Coronary artery (tissue), 2 donors: ENCODE data around the gene SAMD5.

Experiments
- DNase-seq: peaks from one replicate; pipeline ENCODE4 v3.0.0-alpha.2; 2017; ENCODE audit warnings: low spot score
- H3K27ac ChIP-seq, 2 donors: fragments of 200-600 bp; sonication (generic); one replicate each; pipeline ENCODE4 v1.5.1; 2016 to 2019
- H3K4me3 ChIP-seq: fragments of 200-600 bp; sonication (generic); 2 replicates; pipeline ENCODE4 v1.5.1; 2016; ENCODE audit warnings: mild to moderate bottlenecking, moderate library complexity
- TF ChIP-seq, protein P1 (sequence below): fragments of 200-600 bp; sonication (generic); IDR thresholded peaks from one replicate; pipeline ENCODE4 v1.5.1; 2019; ENCODE audit warnings: antibody characterized with exemption

The SAMD5 gene

DNA sequence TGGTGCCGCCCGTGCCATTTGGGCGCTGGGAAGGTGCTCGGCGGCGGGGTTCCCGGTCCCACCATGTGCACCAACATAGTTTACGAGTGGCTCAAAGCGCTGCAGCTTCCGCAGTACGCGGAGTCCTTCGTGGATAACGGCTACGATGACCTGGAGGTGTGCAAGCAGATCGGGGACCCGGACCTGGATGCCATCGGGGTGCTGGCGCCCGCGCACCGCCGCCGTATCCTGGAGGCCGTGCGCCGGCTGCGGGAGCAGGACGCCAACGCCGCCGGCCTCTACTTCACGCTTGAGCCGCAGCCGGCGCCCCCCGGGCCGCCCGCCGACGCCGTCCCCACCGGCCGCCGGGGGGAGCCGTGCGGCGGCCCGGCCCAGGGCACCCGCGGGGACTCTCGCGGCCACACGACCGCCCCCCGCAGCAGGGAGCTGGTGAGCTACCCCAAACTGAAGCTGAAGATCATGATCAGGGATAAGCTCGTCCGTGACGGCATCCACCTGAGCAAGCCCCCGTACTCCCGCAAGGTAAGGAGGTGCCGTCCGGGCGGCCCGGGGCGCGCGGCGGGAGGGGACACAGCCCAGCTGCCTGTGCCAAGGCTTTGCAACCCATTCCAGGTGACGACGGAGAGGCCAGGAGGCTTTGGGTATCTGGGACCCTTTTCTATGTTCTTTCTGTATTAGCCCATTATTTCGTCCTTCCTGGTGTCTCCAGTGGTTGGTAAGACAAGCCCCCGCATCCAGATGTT is 547 bp downstream of the SAMD5 start:
- TF ChIP-seq, protein P1, sequence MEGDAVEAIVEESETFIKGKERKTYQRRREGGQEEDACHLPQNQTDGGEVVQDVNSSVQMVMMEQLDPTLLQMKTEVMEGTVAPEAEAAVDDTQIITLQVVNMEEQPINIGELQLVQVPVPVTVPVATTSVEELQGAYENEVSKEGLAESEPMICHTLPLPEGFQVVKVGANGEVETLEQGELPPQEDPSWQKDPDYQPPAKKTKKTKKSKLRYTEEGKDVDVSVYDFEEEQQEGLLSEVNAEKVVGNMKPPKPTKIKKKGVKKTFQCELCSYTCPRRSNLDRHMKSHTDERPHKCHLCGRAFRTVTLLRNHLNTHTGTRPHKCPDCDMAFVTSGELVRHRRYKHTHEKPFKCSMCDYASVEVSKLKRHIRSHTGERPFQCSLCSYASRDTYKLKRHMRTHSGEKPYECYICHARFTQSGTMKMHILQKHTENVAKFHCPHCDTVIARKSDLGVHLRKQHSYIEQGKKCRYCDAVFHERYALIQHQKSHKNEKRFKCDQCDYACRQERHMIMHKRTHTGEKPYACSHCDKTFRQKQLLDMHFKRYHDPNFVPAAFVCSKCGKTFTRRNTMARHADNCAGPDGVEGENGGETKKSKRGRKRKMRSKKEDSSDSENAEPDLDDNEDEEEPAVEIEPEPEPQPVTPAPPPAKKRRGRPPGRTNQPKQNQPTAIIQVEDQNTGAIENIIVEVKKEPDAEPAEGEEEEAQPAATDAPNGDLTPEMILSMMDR = no peak
- H3K27ac ChIP-seq = peak overlapping the region; percentile 6 to 66
- H3K4me3 ChIP-seq = peak overlapping the region; percentile 85
- DNase-seq = no peak

DNA sequence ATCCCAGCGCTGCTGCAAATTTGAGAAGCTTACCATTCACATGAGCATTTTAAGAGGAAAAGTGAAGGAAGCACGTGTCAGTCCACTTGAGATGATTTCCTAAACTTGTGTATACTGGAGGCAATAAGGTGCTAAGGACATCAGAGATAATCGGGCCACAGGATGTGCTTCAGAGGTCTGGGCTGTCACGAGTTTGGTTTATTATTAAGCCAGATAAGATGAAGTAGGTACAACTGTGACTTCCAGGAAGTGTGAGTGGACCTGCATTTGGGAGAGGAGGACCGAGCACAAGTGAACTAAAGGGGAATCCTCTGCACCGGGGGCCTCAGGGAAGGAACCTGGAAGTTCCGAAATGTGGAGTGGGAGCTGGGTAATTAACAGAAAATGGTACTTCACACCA is 1.4 kb downstream of the SAMD5 start:
- Histone ChIP-seq H3K4me3 (peak overlapping the region; percentile 85), H3K27ac (no peak overlapping the region)
- TF ChIP-seq, protein P1 = no peak
- DNase-seq = no peak

DNA sequence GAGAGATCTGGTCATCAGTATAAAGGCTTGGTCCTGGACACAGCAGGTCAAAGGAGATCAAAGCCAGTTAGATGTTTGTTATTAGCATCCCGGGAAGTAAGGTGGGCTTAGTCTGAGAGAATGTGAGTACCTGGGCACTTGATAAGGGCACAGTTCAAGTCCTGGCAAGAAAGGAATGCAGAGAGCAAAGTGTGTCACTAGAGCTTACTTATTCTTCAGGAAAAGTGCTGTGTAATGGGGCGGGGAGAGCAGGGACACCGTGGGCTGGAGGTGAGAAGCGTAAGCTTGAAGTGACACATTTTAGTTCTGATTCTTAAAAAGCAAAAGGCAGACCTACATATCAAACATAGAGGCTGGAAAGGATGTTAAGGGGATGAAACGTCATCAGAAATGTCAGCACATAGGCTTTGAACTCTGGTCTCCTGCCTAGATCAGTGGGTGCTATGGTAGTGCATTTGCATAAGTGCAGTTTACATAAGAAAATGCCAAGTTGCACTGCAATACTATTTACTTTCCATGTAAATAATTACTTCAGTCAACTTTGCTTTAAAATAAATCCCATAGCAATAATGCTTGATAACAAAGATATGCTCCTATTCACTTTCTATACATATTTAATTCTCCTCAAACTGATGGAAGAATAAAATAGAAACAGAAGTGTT is 2.6 kb downstream of the SAMD5 start:
- Histone ChIP-seq H3K4me3 (no peak overlapping the region), H3K27ac (no peak overlapping the region)
- DNase-seq = no peak
- TF ChIP-seq, protein P1 = no peak

DNA sequence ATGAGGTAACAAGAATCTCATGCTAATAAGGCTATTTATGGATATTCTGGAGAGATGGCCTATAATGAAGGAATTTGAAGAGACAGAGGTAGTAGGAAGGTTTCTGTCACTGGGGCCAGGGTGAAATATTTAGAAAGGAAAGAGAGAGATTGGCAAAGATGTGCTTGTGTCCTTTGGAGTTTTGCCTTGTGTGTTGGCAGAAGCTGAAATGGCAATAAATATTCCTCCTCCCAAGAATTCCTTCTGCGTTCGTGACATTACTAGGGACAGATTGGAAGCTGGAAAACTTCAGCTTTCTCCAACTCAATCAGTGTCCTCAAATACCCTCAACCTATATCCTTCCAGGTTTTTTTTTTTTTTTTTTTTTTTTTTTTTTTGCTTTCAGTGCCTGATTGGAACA is 6.3 kb downstream of the SAMD5 start:
- DNase-seq = no peak
- Histone ChIP-seq H3K4me3 (no peak overlapping the region), H3K27ac (no peak overlapping the region)
- TF ChIP-seq, protein P1 = no peak

DNA sequence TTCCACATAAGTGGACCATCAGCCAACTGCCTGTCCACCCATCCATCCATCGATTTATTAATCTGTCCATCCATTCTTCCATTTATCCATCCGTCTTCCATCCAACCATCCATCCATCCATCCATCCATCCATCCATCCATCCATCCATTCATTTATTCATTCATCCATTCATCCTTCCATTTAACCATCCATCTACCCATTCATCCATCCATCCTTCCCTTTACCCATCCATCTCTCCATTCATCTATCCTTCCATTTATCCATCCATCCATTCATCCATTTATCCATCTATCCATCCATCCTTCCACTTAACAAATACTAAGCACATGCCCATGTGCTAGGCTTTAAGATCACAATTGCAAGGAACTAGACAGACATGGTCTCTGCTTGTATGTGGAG is 6.8 kb downstream of the SAMD5 start:
- TF ChIP-seq, protein P1 = no peak
- Histone ChIP-seq H3K27ac (no peak overlapping the region), H3K4me3 (no peak overlapping the region)
- DNase-seq = no peak

DNA sequence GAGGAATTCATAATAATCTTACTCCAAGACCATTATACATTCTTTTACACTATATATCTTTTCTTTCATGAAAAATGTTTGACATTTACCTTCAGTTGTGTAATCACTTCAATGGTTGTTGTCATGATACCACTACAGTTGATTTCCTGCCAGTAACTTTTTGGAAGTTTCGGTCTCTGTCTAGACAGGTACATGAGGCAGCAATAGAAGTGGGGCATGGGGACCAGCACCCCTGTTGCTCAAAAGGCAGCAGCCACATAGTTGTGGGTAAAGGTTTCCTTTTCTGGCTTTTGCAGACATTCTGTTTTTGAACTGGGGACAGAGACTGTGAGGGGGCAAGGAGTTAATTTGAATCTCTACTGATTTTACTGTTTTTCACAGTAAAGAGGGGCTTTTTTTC is 14.1 kb downstream of the SAMD5 start:
- no peak for DNase-seq
- TF ChIP-seq, protein P1 = no peak
- Histone ChIP-seq H3K4me3 (no peak overlapping the region), H3K27ac (no peak overlapping the region)
